ENCODE data around the gene SEMA3G. TPM values are rescaled to one million over a fixed set of nuclear protein-coding genes. Genes with fewer than 3 reads are reported as not detected.

The SEMA3G gene
- total and polyA plus RNA-seq, 2 experiments from 2014 or later, result 0.47 to 2.5 TPM

GRCh38 chr3:52468336-52468735 is 23.4 kb upstream of the SEMA3G start (continued):
- TF ChIP-seq, protein P1, sequence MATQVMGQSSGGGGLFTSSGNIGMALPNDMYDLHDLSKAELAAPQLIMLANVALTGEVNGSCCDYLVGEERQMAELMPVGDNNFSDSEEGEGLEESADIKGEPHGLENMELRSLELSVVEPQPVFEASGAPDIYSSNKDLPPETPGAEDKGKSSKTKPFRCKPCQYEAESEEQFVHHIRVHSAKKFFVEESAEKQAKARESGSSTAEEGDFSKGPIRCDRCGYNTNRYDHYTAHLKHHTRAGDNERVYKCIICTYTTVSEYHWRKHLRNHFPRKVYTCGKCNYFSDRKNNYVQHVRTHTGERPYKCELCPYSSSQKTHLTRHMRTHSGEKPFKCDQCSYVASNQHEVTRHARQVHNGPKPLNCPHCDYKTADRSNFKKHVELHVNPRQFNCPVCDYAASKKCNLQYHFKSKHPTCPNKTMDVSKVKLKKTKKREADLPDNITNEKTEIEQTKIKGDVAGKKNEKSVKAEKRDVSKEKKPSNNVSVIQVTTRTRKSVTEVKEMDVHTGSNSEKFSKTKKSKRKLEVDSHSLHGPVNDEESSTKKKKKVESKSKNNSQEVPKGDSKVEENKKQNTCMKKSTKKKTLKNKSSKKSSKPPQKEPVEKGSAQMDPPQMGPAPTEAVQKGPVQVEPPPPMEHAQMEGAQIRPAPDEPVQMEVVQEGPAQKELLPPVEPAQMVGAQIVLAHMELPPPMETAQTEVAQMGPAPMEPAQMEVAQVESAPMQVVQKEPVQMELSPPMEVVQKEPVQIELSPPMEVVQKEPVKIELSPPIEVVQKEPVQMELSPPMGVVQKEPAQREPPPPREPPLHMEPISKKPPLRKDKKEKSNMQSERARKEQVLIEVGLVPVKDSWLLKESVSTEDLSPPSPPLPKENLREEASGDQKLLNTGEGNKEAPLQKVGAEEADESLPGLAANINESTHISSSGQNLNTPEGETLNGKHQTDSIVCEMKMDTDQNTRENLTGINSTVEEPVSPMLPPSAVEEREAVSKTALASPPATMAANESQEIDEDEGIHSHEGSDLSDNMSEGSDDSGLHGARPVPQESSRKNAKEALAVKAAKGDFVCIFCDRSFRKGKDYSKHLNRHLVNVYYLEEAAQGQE (IDR thresholded peaks at IDR 0.05; ENCODE audit: unreplicated experiment), result no peak

- TF ChIP-seq, protein P2, sequence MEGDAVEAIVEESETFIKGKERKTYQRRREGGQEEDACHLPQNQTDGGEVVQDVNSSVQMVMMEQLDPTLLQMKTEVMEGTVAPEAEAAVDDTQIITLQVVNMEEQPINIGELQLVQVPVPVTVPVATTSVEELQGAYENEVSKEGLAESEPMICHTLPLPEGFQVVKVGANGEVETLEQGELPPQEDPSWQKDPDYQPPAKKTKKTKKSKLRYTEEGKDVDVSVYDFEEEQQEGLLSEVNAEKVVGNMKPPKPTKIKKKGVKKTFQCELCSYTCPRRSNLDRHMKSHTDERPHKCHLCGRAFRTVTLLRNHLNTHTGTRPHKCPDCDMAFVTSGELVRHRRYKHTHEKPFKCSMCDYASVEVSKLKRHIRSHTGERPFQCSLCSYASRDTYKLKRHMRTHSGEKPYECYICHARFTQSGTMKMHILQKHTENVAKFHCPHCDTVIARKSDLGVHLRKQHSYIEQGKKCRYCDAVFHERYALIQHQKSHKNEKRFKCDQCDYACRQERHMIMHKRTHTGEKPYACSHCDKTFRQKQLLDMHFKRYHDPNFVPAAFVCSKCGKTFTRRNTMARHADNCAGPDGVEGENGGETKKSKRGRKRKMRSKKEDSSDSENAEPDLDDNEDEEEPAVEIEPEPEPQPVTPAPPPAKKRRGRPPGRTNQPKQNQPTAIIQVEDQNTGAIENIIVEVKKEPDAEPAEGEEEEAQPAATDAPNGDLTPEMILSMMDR (conservative IDR thresholded peaks at IDR 0.05; ENCODE audit: low read depth in 2 of 2), result no peak
- no peak for TF ChIP-seq ETS1 (IDR thresholded peaks at IDR 0.05)
- TF ChIP-seq NANOG (IDR thresholded peaks at IDR 0.05; ENCODE audit: borderline replicate concordance), result no peak
- no peak for TF ChIP-seq CREB1 (CRISPR knock-in tag; IDR thresholded peaks at IDR 0.05; ENCODE audit: low read depth)
- no peak overlapping the region for H3K27ac Mint-ChIP-seq
- H3F3A ChIP-seq (replicated peaks; ENCODE audit: low read depth), result peaks cover 6% of the 10 kb centered on the region; the same call in 1 of the 2 replicates
- H3K27me3 Mint-ChIP-seq (ENCODE audit: insufficient read depth, low read depth, poor library complexity), result no peaks in the 10 kb centered on the region
- no peaks in the 10 kb centered on the region for H3K4me1 Mint-ChIP-seq
- peaks cover 13% of the 10 kb centered on the region; the same call in 1 of the 2 replicates for H3K36me3 ChIP-seq (ENCODE audit: insufficient read depth)
- H3K4me1 ChIP-seq (ENCODE audit: insufficient read depth), result no peaks in the 10 kb centered on the region
- no peaks in the 10 kb centered on the region for H3K9me2 ChIP-seq (ENCODE audit: insufficient read depth)
- ATAC-seq, result no peak
- no peak for DNase-seq (ENCODE audit: low spot score)
- H3K4me3 ChIP-seq, result no peak overlapping the region
- H3K27ac ChIP-seq (ENCODE audit: low read depth), result no peak overlapping the region
- H3K79me2 ChIP-seq (replicated peaks; ENCODE audit: insufficient read depth), result peaks cover 65% of the 10 kb centered on the region
- no peak overlapping the region for H2AFZ ChIP-seq
- H3K27me3 ChIP-seq (ENCODE audit: insufficient read depth), result no peaks in the 10 kb centered on the region
- H3K36me3 Mint-ChIP-seq (ENCODE audit: low read depth), result peaks cover 50% of the 10 kb centered on the region
- peaks cover 34% of the 10 kb centered on the region for H4K20me1 ChIP-seq (replicated peaks; ENCODE audit: insufficient read depth)
- H3K9me3 Mint-ChIP-seq, result no peaks in the 10 kb centered on the region
- H3K4me2 ChIP-seq, result no peak overlapping the region
- H3K4me3 Mint-ChIP-seq, result no peak overlapping the region
Observed at GRCh38 chr3:52463416-52463815, 18.5 kb upstream of the SEMA3G start.

DNA sequence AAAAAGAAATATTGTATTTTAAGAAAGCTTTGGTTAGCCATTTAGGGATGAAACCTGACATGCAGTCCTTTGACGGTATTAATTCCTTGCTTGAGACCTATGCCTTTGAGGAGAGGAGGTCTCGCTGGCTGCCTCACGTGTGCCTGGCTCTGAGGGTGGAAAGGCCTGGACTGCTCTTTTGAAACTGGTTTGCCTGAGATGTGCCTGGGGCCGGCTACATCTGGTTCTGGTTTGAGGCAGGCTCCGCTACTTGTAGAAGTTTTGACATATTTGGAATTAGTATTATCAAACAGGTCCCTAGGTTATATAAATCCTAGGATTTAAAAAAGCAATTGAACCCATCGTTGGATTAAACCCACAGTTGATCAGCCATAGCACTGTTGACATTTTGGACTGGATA is 17.0 kb upstream of the SEMA3G start:
- Mint-ChIP-seq H3K27me3 (ENCODE audit: insufficient read depth, low read depth, poor library complexity) (no peaks in the 10 kb centered on the region), H3K9me3 (no peaks in the 10 kb centered on the region), H3K4me3 (no peak overlapping the region), H3K27ac (no peak overlapping the region), H3K36me3 (ENCODE audit: low read depth) (peaks cover 64% of the 10 kb centered on the region), H3K4me1 (peaks cover 11% of the 10 kb centered on the region)
- Histone ChIP-seq H3K4me3 (no peak overlapping the region), H2AFZ (no peak overlapping the region), H4K20me1 (replicated peaks; ENCODE audit: insufficient read depth) (peaks cover 50% of the 10 kb centered on the region), H3K9me2 (ENCODE audit: insufficient read depth) (no peaks in the 10 kb centered on the region), H3K4me1 (ENCODE audit: insufficient read depth) (peaks cover 7% of the 10 kb centered on the region; the same call in 1 of the 2 replicates), H3K4me2 (no peak overlapping the region), H3K27me3 (ENCODE audit: insufficient read depth) (no peaks in the 10 kb centered on the region), H3K79me2 (replicated peaks; ENCODE audit: insufficient read depth) (peaks cover 75% of the 10 kb centered on the region), H3K27ac (ENCODE audit: low read depth) (no peak overlapping the region), H3K36me3 (ENCODE audit: insufficient read depth) (peaks cover 25% of the 10 kb centered on the region; the same call in 1 of the 2 replicates), H3F3A (replicated peaks; ENCODE audit: low read depth) (peaks cover 4% of the 10 kb centered on the region; the same call in 1 of the 2 replicates)
- no peak for DNase-seq (ENCODE audit: low spot score)
- no peak for ATAC-seq
- TF ChIP-seq ETS1 (IDR thresholded peaks at IDR 0.05) (no peak), JUNB (IDR thresholded peaks at IDR 0.05; ENCODE audit: unreplicated experiment) (no peak), EZH2phosphoT487 (IDR thresholded peaks at IDR 0.05; ENCODE audit: unreplicated experiment) (no peak), EZH2 (IDR thresholded peaks at IDR 0.05; ENCODE audit: low read depth, unreplicated experiment) (no peak), CREB1 (CRISPR knock-in tag; IDR thresholded peaks at IDR 0.05; ENCODE audit: low read depth) (no peak), NANOG (IDR thresholded peaks at IDR 0.05; ENCODE audit: borderline replicate concordance) (no peak), STAT1 (IDR thresholded peaks at IDR 0.05; ENCODE audit: unreplicated experiment) (no peak), POLR2AphosphoS5 (IDR thresholded peaks at IDR 0.05; ENCODE audit: low read depth) (no peak), ZNF331 (CRISPR knock-in tag; IDR thresholded peaks at IDR 0.05; ENCODE audit: low read depth) (no peak), ZNF114 (CRISPR knock-in tag; IDR thresholded peaks at IDR 0.05) (no peak)
- TF ChIP-seq, protein P2 (conservative IDR thresholded peaks at IDR 0.05; ENCODE audit: low read depth in 2 of 2), result no peak

Measured in GM23338 (cell line).